Measurements from ENCODE around the gene ZMAT5. TPM values are rescaled to one million over a fixed set of nuclear protein-coding genes. Genes with fewer than 3 reads are reported as not detected.

ZMAT5 gene
- total RNA-seq, 1 experiment from 2014 or later = 21.0 TPM

GRCh38 chr22:29700206-29700899, 66.5 kb downstream of the ZMAT5 start:
- H3K9me3 Mint-ChIP-seq (ENCODE audit: low read depth, unreplicated experiment) = no peaks in the 10 kb centered on the region
- CTCF ChIA-PET = interaction anchor here (2.0 to 2.3 kb wide), 2 partner anchors 96 to 389 kb away, joined by 8 to 11 read pairs; no protein-coding TSS in a partner anchor
- TF ChIP-seq CTCF (IDR thresholded peaks at IDR 0.05; ENCODE audit: unreplicated experiment) = no peak
- H3K27me3 Mint-ChIP-seq (ENCODE audit: unreplicated experiment) = no peaks in the 10 kb centered on the region
- intact Hi-C loops (cut with micrococcal nuclease; ENCODE audit: unreplicated experiment) = loop anchor here (5.0 kb wide), 2 partner anchors 67 to 307 kb away; partner anchors contain the start of genes UQCR10 and ZMAT5
- H3K27ac Mint-ChIP-seq (ENCODE audit: unreplicated experiment) = no peak overlapping the region
- H3K4me3 Mint-ChIP-seq (ENCODE audit: low read depth, unreplicated experiment) = no peak overlapping the region
- peaks cover 14% of the 10 kb centered on the region for H3K4me1 Mint-ChIP-seq (ENCODE audit: low read depth, unreplicated experiment)
- no TSS peak for BruUV-seq (replicated peaks)
- no peak for DNase-seq
- peaks cover 24% of the 10 kb centered on the region for H3K36me3 Mint-ChIP-seq (ENCODE audit: insufficient read depth, unreplicated experiment)

GRCh38 chr22:29697853-29698598, 68.8 kb downstream of the ZMAT5 start:
- H3K9me3 Mint-ChIP-seq (ENCODE audit: low read depth, unreplicated experiment) = no peaks in the 10 kb centered on the region
- H3K4me1 Mint-ChIP-seq (ENCODE audit: low read depth, unreplicated experiment) = peaks cover 14% of the 10 kb centered on the region
- H3K4me3 Mint-ChIP-seq (ENCODE audit: low read depth, unreplicated experiment) = no peak overlapping the region
- DNase-seq = no peak
- no peak for TF ChIP-seq CTCF (IDR thresholded peaks at IDR 0.05; ENCODE audit: unreplicated experiment)
- no peaks in the 10 kb centered on the region for H3K27me3 Mint-ChIP-seq (ENCODE audit: unreplicated experiment)
- no peak overlapping the region for H3K27ac Mint-ChIP-seq (ENCODE audit: unreplicated experiment)
- CTCF ChIA-PET = no interaction called here
- BruUV-seq (replicated peaks) = no TSS peak
- peaks cover 29% of the 10 kb centered on the region for H3K36me3 Mint-ChIP-seq (ENCODE audit: insufficient read depth, unreplicated experiment)
- intact Hi-C loops (cut with micrococcal nuclease; ENCODE audit: unreplicated experiment) = no loop called here

GRCh38 chr22:29695129-29695926, 71.5 kb downstream of the ZMAT5 start:
- CTCF ChIA-PET = no interaction called here
- intact Hi-C loops (cut with micrococcal nuclease; ENCODE audit: unreplicated experiment) = no loop called here
- Mint-ChIP-seq H3K27me3 (ENCODE audit: unreplicated experiment) (no peaks in the 10 kb centered on the region), H3K4me1 (ENCODE audit: low read depth, unreplicated experiment) (no peaks in the 10 kb centered on the region), H3K4me3 (ENCODE audit: low read depth, unreplicated experiment) (no peak overlapping the region), H3K27ac (ENCODE audit: unreplicated experiment) (no peak overlapping the region), H3K9me3 (ENCODE audit: low read depth, unreplicated experiment) (no peaks in the 10 kb centered on the region), H3K36me3 (ENCODE audit: insufficient read depth, unreplicated experiment) (peaks cover 29% of the 10 kb centered on the region)
- no peak for TF ChIP-seq CTCF (IDR thresholded peaks at IDR 0.05; ENCODE audit: unreplicated experiment)
- no TSS peak for BruUV-seq (replicated peaks)
- DNase-seq = no peak

GRCh38 chr22:29693671-29694070, 73.1 kb downstream of the ZMAT5 start:
- peaks cover 36% of the 10 kb centered on the region for H3K36me3 Mint-ChIP-seq (ENCODE audit: insufficient read depth, unreplicated experiment)

More at GRCh38 chr22:29693671-29694070, 73.1 kb downstream of the ZMAT5 start:
- no peaks in the 10 kb centered on the region for H3K9me3 Mint-ChIP-seq (ENCODE audit: low read depth, unreplicated experiment)
- H3K27ac Mint-ChIP-seq (ENCODE audit: unreplicated experiment) = no peak overlapping the region
- BruUV-seq (replicated peaks) = no TSS peak
- no peak for DNase-seq
- CTCF ChIA-PET = interaction anchor here (1.0 kb wide), 1 partner anchor 311 kb away, joined by 3 read pairs; no protein-coding TSS in a partner anchor
- intact Hi-C loops (cut with micrococcal nuclease; ENCODE audit: unreplicated experiment) = no loop called here
- H3K27me3 Mint-ChIP-seq (ENCODE audit: unreplicated experiment) = no peaks in the 10 kb centered on the region
- H3K4me3 Mint-ChIP-seq (ENCODE audit: low read depth, unreplicated experiment) = no peak overlapping the region
- no peaks in the 10 kb centered on the region for H3K4me1 Mint-ChIP-seq (ENCODE audit: low read depth, unreplicated experiment)
- TF ChIP-seq CTCF (IDR thresholded peaks at IDR 0.05; ENCODE audit: unreplicated experiment) = no peak

All from Calu3 (cell line).